HPDE6-E6E7 (cell line): ENCODE data around the gene MAP3K19.
"Not testable (repeated sequence)": the region's sequence is repeated elsewhere in the genome, so short reads cannot be mapped to it uniquely, and the experiment has no call there.

Experiments used
- DNase-seq: peaks from one replicate; pipeline ENCODE4 v3.0.0; 2011; ENCODE audit warnings: missing footprints; ENCODE audit errors: extremely low spot score

The MAP3K19 gene

DNA sequence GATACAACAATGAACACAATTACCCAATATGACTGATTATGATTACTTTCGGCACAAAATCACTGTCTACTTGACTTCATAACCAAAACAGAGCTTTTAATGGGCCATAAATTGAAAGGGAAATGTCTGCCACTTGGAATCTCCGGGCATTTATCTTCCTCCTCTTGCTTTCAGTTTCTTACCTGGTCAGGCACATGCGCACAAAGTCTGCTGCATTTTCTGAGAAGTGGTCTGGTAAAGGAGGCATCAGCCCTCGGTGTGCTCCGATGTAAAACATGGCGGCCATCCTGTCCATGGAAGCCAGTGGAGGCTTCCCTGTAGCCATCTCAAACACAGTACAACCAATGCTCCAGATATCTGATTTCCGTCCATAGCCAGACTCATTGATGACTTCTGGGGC is 66.6 kb downstream of the MAP3K19 start:
- no peak for DNase-seq

DNA sequence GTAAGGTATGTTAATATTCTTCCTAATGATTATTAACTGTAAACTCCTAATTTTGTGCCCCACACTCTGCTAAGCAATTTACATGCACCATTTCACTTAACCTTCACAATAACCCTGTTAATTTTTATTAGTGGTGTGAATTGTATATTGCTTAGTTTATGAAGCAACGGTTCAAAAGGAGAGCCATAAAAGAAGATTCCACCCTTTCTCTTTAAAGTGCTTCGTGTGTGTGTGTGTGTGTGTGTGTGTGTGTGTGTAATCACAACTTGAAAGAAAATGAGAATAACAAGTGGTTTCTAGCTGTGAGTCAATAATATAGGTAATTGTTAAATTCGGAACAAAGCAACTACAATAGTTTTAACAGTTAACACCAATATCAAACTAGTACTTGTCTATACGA is 68.0 kb downstream of the MAP3K19 start:
- no peak for DNase-seq

DNA sequence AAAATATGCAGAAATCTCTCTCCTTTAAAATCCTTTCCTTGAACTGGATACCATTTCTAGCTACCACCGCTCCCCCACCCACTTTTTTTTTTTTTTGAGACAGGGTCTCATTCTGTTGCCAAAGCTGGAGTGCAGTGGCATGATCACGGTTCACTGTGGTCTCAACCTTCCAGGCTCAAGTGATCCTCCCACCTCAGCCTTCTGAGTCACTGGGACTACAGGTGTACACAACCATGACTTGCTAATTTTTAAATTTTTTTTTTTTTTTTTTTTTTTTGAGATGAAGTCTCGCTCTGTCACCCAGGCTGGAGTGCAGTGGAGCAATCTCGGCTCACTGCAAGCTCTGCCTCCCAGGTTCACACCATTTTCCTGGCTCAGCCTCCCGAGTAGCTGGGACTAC is 70.1 kb downstream of the MAP3K19 start:
- DNase-seq: not testable (repeated sequence)

DNA sequence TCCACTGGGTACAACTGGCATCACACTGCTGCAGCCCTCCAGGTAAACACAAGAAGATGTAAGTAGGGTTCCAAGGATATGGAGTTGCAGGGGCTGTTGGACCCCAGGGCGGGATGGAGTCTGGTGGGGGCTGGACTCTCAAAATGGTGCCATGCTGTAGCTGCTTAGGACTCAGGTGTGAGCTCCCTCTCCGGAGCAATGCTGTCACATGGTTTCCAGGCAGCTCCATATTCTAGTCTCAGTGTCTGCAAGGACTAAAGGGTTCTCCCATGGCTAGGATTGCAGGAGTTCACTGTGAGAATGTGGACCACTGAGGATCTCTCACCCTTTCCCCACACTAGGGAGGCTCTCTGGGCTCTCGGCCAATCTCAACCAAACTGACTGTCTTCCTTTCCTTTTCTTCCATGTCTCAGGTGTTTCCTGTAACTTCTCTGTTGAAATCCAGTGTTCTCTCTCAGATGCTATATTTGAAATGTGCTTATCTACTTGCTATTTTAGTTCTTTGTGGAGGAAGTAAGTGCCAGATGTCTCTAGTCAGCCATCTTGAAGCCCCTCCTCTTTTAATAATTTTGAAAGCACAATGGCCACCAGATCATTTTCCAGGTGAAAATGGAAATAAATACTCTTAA is 71.1 kb downstream of the MAP3K19 start:
- no peak for DNase-seq

DNA sequence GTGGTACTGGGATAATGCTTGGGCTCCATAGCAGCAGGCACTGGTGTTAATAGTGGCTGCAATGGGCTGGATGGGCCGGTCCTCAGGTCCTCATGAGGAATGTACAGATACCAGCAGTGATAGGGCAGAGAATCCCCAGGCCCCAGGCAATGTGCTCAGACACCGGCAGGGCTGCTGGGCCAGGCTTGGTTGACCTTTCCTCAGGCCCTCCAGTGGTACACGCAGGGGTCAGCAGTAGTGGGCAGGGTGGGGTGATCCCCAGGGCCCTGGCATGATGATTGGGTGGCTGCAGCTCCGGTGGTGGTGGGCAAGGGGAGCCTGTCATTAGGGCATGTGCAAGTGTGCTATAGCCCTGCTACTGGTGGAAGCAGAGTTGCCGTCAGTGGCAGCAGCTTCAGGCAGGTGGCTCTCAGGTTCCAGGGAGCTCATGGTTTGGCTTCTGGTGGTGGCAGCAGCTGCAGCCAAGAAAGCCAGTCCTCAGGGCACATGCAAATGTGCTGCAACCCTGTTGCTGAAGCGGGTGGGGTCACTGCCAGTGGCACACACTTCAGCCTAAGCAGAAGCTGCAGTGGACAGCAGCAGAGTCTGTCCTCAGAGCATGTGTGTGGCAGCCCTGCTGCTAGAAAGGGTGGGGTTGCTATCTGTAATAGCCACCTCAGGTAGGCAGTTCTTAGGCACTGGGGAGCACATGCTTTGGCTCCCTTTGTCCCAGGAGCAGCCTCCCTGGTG is 71.8 kb downstream of the MAP3K19 start:
- no peak for DNase-seq

DNA sequence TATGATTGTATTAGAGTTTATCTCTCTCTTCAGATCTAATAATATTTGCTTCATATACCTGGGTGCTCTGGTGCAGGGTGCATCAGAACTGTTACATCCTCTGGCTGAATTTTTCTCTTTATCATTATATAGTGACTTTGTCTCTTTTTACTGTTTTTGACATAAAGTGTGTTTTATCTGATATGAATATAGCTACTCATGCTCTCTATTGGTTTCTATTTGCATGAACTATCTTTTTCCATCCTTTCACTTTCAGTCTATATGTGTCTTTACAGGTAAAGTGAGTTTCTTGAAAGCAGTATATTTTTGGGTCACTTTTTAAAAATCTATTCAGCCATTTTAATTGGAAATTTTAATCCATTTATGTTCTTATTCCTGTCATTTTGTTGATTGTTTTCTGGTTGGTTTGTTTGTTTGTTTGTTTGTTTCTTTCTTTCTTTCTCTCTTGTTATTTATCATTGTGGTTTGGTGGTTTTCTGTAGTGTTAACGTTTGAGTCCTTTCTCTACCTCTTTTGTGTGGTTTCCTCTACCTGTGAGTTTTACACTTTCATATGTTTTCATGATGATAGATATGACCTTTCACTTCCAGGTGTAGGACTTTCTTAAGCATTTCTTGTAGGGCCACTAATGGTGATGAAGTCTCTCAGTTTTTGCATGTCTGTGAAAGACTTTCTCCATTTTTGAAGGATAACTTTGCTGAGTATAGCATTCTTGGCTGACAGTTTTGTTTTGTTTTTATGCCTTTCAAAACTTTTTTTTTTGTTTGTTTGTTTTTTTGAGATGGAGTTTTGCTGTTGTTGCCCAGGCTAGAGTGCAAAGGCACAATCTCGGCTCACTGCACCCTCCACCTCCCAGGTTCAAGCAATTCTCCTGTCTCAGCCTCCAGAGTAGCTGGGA is 73.8 kb downstream of the MAP3K19 start:
- no peak for DNase-seq

DNA sequence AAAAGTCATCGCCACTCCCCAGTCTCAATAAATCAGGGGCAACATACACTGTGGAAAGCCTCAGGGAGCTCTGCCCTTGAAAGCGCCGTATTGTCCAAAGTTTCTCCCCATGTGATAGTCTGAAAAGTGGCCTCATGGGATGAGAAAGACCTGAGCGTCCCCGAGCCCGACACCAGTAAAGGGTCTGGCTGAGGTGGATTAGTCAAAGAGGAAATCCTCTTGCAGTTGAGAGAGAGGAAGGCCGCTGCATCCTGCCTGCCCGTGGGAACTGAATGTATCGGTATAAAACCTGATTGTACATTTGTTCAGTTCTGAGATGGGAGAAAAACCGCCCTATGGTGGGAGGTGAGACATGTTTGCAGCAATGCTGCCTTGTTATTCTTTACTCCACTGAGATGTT is 80.1 kb downstream of the MAP3K19 start:
- not testable (repeated sequence) for DNase-seq

DNA sequence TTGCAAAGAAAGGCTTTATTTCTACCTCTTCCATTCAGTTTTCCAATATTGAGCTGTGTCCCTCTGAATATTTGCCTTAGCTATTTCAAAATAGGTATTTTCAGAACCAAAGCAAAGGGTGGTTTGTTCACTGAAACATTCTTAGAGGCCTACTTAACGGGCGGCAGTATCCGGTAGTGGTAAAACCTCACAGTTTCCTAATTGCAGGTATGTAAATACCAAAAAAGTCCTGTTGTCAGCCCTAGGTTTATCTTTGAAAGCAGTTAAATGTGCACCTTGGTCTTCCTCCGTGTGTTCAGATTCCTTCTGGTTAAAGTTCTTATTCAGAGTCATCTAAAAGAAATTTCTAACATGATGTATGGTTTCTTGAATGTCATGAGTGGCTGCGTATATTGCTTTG is 89.8 kb downstream of the MAP3K19 start:
- no peak for DNase-seq

DNA sequence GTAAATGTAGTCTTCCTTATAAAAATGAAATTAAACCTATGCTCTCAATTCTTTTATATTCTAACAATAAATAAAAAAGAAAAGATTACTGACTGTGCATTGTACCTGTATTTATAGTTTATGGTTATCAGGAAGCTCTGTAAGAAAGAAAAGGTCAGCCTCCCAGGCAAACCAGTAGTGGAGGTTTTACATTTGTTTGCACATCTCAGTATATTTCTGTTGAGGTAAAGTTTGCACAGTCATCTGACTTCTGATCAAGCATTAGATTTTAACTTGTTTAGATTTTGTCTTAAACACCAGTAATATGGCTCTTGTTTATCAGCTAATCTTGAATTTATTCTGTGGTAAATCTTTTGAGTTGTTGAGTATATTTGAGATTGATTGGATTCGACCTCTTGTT is 91.5 kb downstream of the MAP3K19 start:
- DNase-seq: no peak

DNA sequence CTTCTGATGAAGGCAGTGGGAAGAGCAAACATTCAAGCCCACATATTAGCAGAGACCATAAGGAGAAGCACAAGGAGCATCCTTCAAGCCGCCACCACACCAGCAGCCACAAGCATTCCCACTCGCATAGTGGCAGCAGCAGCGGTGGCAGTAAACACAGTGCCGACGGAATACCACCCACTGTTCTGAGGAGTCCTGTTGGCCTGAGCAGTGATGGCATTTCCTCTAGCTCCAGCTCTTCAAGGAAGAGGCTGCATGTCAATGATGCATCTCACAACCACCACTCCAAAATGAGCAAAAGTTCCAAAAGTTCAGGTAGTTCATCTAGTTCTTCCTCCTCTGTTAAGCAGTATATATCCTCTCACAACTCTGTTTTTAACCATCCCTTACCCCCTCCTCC is 93.2 kb downstream of the MAP3K19 start:
- DNase-seq: no peak

DNA sequence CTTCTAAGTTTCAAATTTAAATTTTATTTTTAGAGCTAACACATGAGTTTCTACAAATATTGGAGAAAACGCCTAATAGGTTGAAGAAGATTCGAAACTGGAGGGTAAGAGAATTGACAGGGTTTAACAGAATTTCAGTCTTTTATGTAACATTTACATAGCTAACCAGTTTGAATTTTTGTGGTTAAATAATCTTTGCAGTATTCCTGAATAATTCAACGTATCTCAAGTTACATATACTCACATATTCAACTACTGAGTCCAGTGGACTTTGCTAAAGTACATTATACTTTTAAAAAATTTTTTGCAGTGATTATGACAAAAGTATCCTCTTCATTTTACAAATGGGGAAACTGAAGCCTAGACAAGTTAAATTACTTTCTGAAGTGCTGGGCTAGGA is 94.6 kb downstream of the MAP3K19 start:
- no peak for DNase-seq

DNA sequence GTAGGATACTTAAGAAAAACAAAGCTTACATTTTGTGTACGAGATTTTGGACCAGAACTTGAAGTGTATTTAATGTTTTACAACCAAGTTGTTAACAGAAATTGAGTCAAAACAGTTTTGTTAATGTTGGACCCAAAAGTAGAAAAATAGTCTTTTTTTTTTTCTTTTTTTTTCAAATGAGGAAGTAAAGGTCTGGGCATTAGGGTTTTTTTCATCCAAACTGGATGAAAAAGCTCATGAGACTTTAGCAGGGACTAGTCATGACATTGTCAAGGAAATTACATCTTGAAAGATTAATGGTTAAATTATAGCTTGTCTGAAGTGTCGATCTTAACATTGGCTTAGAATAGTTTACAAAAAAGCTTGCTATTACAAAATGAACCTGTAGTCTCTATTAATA is 96.4 kb downstream of the MAP3K19 start:
- DNase-seq: no peak

DNA sequence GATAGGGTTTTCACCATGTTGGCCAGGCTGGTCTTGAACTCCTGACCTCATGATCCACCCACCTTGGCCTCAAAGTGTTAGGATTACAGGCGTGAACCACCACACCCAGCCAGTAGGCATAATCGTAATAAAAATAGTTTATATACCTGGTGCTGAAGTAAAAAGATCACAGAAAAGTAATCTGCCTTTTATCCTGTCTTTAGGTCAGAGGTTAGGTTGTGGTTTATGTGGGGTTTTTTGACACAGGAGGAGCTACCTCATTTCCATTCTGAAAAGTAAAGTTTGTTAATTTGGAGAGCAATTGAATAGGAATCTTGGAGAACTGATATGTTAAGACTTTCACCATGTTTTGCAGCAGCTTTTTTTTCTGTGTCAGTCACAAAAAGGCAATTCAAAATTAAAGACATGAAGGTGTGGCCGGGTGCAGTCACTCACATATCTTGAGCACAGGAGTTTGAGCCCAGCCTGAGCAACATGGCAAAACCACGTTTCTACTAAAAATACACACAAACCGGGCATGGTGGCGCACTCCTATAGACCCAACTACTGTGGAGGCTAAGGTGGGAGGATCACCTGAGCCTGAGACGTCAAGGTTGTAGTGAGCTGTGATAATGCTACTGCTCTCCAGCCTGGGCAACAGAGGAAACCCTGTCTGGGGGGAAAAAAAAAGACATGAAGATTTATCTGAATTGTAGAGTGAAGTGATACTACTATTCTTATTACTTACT is 97.1 kb downstream of the MAP3K19 start:
- DNase-seq: no peak

DNA sequence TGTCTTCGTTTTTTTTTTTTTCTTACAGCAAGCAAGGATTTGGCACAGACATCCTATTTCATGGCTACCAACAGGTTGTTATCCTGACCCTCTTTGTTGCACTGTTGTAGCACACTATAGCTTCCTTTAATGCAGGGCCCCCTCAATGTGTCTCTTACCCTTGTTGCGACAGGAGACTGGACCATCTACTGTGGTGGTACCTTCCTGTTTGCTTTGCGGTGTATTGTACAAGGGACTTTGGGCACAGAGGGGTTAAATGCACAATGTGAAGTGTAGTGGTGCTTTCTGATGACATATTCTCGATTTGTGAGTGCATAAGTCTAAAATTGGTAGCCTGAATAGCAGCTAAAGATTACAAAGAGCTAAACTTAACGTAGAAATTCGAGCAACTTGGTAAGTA is 101.2 kb downstream of the MAP3K19 start:
- DNase-seq: no peak

DNA sequence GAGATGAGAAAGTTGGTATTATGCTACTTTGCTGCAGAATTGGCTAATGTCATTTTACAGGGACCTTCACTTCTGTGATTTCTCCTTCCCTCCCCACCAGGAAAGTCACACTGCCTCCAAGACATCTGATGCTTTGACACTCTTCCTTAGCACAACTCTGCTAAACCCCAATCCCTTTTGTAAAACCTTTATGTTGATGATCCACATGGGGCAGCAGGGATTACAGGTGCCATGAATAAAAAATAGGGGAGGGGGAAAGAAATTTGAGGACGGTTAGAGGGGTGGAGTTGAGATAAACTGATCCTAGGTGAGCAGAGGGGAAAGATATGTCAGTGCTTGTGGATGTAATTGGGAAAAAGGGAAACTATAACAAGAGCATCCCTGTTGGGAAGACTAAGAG is 102.3 kb downstream of the MAP3K19 start:
- no peak for DNase-seq

DNA sequence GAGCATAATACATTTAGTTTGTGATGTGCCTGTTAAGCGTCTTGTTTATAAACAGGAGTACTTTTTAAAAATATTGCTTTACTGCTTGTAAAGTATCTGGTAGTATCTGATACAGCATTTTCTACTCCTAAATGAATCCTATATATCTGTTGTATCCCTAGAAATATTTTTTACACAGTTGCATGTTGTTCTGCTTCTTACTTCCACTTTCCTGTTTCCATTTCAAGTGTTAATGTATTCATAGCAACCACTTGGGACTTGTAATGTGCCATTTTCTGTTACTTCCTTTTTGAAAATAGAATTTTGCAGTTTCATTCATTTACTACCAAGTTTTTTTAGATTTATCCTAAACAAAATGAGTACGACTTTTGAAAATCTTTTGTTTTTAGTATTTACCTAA is 103.7 kb downstream of the MAP3K19 start:
- no peak for DNase-seq

DNA sequence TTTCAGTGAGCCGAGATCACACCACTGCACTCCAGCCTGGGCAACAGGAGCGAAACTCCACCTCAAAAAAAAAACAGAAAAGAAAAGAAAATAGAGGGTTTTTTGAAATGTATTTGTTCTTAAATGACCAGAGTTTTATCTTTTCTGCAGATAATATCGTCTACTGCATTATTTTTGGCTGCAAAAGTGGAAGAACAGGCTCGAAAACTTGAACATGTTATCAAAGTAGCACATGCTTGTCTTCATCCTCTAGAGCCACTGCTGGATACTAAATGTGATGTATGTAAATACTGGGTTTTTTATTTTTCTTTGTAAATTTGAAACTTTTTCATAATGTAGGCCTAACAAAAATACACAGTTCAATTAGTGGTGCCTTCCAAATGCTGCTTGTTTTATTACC is 110.6 kb downstream of the MAP3K19 start:
- no peak for DNase-seq

DNA sequence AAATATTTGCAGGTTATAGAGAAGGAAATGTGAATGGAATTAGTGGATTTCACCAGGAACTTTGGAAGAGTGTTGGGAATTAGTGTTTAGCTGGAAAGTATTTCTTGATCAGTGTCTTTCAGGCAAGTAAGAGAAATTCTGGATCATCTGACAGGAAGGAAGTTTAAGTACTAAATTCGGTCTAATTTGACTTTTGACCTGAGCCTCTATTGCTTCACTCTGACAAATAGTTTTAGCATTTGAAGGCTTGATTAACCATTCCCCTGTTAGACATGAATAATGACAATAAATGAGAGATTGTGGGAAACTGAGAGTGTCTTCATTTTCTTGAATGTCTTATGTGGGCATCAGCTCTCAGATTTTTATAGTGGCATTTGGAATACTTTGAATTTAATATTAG is 112.6 kb downstream of the MAP3K19 start:
- no peak for DNase-seq

DNA sequence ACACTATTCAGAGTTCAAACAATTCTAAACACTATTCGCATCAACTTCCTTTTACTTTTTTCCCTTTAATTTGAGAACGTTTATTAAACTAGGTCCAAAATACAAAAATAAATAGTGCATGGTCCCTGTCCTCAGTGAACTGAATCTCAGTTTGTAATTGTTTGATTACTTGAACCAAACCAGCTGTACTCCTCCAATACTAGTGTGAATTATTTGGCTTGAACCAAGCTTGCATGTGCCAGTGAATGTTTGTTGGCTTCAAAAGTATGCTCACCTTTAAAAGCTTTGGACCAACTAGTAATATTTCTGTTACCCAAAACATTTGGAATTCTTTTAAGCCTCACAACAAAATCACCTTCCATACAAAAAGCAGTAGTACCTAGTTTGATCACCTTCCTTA is 113.1 kb downstream of the MAP3K19 start:
- no peak for DNase-seq

DNA sequence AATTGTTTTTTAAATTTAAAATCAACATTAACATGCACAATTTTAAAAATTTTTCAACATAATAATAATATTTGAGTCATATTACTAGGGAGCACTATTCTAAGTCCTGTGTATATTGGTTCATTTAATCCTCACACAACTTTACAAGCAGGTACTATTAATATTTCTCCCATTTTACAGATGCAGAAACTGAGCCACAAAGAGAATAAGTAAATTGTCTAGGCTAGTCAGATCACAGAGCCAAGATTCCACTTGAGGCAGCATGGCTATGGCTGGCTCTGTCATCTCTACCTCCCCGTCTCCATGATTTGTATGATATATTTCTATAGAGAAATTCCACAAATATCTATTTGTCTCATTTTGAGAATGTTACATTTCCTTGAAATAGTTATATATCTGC is 113.5 kb downstream of the MAP3K19 start:
- no peak for DNase-seq

DNA sequence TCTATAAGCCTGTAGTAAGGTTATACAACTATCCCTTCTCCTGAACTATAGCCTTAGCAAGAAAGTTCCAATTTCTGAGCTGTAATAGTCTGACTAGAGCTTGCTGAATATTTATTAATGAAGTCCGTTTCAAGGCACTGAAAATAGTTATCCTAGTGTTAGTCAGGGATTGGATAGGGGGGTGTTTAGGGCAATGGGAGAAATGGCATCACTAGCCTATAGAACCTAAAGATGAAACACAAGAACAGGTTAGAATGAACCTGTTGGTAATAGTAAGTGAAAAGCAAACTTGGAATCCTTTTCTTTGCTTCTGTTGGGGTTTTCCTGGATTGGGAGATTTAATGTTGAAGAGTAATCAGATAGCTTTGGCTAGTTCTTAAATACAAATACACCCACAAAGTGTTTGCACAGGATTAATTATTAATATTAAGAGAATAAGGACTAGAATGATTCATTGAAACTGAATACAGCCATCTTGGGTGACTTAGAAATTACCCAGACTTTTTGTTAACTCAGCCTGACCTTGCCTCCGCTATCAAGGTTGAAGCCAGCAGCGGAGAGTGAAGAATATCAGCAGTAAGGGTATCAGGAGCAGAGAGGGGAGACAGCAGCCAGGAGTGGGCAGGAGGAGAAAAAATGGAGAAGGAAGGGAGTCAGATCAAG is 114.3 kb downstream of the MAP3K19 start:
- DNase-seq: no peak

DNA sequence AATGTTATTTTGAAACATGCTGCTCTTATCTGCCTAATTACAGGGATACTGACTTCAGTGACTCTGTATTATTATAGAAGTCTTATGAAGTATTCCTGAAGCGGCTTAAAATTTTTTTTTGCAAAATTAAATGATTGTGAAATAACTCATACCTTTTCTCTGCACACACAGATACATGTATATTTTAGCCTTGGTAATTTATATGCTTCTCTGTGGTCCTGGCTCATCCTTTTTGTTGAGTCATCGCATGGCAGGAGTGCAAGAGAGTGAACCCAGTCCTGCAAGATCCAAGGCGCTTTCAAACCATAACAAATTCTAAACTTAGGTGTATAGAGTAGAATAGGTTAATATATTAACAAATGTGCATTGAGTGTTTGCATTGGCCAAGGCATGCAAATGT is 120.1 kb downstream of the MAP3K19 start:
- DNase-seq: no peak
